ENCODE data around the gene CLBA1.
"Not testable (repeated sequence)": the region's sequence is repeated elsewhere in the genome, so short reads cannot be mapped to it uniquely, and the experiment has no call there.

DNA sequence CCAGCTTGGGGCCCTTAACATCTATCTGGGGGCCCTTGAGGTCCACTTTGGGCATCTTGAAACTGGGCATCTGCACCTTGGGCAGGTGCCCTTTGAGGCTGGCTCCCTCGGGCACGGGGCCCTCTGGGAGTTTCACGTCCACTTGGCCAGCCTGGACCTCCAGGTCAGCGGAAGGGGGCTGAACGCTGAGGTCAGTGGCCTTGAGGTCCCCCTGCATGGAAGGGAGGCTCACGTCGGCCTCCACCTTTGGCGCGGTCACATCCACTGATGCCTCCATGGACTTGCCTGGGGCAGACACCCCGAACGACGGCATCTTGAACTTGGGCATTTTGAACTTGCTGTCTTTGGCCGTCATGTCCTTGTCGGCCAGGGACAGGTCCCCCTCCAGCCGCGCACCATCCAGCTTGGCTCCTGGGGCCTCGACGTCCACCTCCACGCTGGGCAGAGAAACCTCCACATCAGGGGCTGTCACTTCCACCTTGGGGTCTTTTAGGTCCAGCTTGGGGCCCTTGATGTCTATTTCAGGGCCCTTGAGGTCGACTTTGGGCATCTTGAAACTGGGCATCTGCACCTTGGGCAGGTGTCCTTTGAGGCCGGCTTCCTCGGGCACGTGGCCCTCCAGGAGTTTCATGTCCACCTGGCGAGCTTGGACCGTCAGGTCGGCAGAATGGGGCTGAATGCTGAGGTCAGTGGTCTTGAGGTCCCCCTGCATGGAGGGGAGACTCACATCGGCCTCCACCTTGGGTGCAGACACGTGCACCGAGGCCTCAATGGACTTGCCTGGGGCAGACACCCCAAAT lies 42.2 kb upstream of the CLBA1 start:
- TF ChIP-seq, protein P1, sequence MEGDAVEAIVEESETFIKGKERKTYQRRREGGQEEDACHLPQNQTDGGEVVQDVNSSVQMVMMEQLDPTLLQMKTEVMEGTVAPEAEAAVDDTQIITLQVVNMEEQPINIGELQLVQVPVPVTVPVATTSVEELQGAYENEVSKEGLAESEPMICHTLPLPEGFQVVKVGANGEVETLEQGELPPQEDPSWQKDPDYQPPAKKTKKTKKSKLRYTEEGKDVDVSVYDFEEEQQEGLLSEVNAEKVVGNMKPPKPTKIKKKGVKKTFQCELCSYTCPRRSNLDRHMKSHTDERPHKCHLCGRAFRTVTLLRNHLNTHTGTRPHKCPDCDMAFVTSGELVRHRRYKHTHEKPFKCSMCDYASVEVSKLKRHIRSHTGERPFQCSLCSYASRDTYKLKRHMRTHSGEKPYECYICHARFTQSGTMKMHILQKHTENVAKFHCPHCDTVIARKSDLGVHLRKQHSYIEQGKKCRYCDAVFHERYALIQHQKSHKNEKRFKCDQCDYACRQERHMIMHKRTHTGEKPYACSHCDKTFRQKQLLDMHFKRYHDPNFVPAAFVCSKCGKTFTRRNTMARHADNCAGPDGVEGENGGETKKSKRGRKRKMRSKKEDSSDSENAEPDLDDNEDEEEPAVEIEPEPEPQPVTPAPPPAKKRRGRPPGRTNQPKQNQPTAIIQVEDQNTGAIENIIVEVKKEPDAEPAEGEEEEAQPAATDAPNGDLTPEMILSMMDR (IDR thresholded peaks at IDR 0.05) = not testable (repeated sequence)
- TF ChIP-seq EZH2 (IDR thresholded peaks at IDR 0.05; ENCODE audit: borderline replicate concordance, insufficient read depth, low read depth, low read length, poor library complexity, severe bottlenecking) = not testable (repeated sequence)

Data from B cell (primary cell).